Vagina (tissue), 2 donors: ENCODE results near the gene PRDM15. TPM values are rescaled to one million over a fixed set of nuclear protein-coding genes. Genes with fewer than 3 reads are reported as not detected.

ENCODE experiments used
- DNase-seq, 2 donors: peaks; one replicate each; pipeline ENCODE4 v3.0.0-alpha.2; 2017; ENCODE audit errors: extremely low spot score in 2 of 2
- H3K27ac ChIP-seq: fragments of 200-600 bp; sonication (generic); one replicate; pipeline ENCODE4 v1.5.1; 2019
- H3K27me3 ChIP-seq: fragments of 200-600 bp; sonication (generic); one replicate; pipeline ENCODE4 v1.5.1; 2019
- H3K36me3 ChIP-seq, 2 donors: fragments of 200-600 bp; sonication (generic); one replicate each; pipeline ENCODE4 v1.5.1; 2017 to 2019
- H3K4me1 ChIP-seq: fragments of 200-600 bp; sonication (generic); one replicate; pipeline ENCODE4 v1.5.1; 2019
- H3K4me3 ChIP-seq, 2 donors: fragments of 200-600 bp; sonication (generic); 1 replicate in 1 of 2; 2 replicates in 1 of 2; pipeline ENCODE4 v1.5.1; 2016 to 2019
- H3K9me3 ChIP-seq: fragments of 200-600 bp; sonication (generic); one replicate; pipeline ENCODE4 v1.5.1; 2019
- CTCF ChIP-seq, 3 experiments: fragments of 450-650 bp in 2 of 3; fragments of 200-600 bp in 1 of 3; sonication (generic) in 1 of 3; IDR thresholded peaks; one replicate each; pipeline ENCODE4 v1.5.1; 2017 to 2019; ENCODE audit warnings: antibody characterized with exemption in 3 of 3, mild to moderate bottlenecking in 2 of 3, moderate library complexity in 2 of 3
- POLR2A ChIP-seq, 2 donors: fragments of 450-650 bp; IDR thresholded peaks; one replicate each; pipeline ENCODE4 v1.6.1; 2017; ENCODE audit warnings: antibody characterized with exemption in 2 of 2, mild to moderate bottlenecking in 2 of 2, moderate library complexity in 2 of 2
- POLR2AphosphoS5 ChIP-seq, 2 donors: sonication (generic); formaldehyde crosslinking; IDR thresholded peaks; one replicate each; pipeline ENCODE4 v1.9.0; 2017; ENCODE audit warnings: antibody characterized with exemption in 2 of 2, mild to moderate bottlenecking in 2 of 2, low read depth in 1 of 2; ENCODE audit not compliant: insufficient read depth in 1 of 2
- intact Hi-C: fragments of 100-400 bp; cut with DNase I; formaldehyde crosslinking; loops from one replicate; pipeline ENCODE4 v1.15.1; 2023
- small RNA-seq: library from RNA; depleted of rRNA; stranded (forward); fragments of <200 nt; gene quantifications from one replicate; pipeline ENCODE3, GENCODE V24; 2016
- total RNA-seq: library from RNA; depleted of rRNA; stranded (reverse); fragments of >200 nt; gene quantifications from one replicate; pipeline ENCODE4 v1.2.3, GENCODE V29; 2016

The PRDM15 gene
- total RNA-seq, 1 donor from 2014 or later = 31.2 TPM

GRCh38 chr21:41749286-41749685 lies 129.9 kb downstream of the PRDM15 start:
- Histone ChIP-seq H3K36me3 (peaks cover 0 to 6% of the 10 kb centered on the region in 2 donors), H3K9me3 (no peaks in the 10 kb centered on the region), H3K4me1 (peaks cover 44% of the 10 kb centered on the region), H3K27ac (no peak overlapping the region), H3K27me3 (no peaks in the 10 kb centered on the region), H3K4me3 (no peak overlapping the region)
- intact Hi-C loops = no loop called here
- no peak for DNase-seq
- no peak for TF ChIP-seq POLR2AphosphoS5 (IDR thresholded peaks at IDR 0.05; ENCODE audit: insufficient read depth in 1 of 2, low read depth in 1 of 2)
- TF ChIP-seq CTCF (IDR thresholded peaks at IDR 0.05) = no peak
- no peak for TF ChIP-seq POLR2A (IDR thresholded peaks at IDR 0.05)

Small RNAs within 50 kb of the gene (small RNA-seq; reads per million reads assigned to genes)
- gene RF00334 = not detected

Other genes starting within 250 kb of the PRDM15 start
- gene RIPK4, start 112.3 kb downstream of the PRDM15 start, total RNA-seq = 28.0 TPM
- gene C2CD2, start 74.7 kb upstream of the PRDM15 start, total RNA-seq = 36.1 TPM
- 16.7 TPM for gene ZBTB21, start 131.0 kb upstream of the PRDM15 start, total RNA-seq
- not detected for gene UMODL1, start 192.0 kb upstream of the PRDM15 start, total RNA-seq